GM12878 (cell line): Measurements from ENCODE around the gene UFD1. TPM values are rescaled to one million over a fixed set of nuclear protein-coding genes. Genes with fewer than 3 reads are reported as not detected.

Source experiments
- ATF7 ChIP-seq: fragments of 450-650 bp; IDR thresholded peaks from 2 replicates; pipeline ENCODE4 v1.6.1; 2016; ENCODE audit warnings: low read depth, mild to moderate bottlenecking
- CBX5 ChIP-seq: sonication (generic); IDR thresholded peaks from 2 replicates; pipeline ENCODE4 v1.6.1; 2016; ENCODE audit warnings: low read depth, moderate library complexity, mild to moderate bottlenecking, inconsistent platforms
- GABPA ChIP-seq: IDR thresholded peaks from 2 replicates; pipeline ENCODE4 v1.6.1; 2014; ENCODE audit warnings: antibody characterized with exemption, low read depth, mild to moderate bottlenecking, inconsistent platforms
- JUNB ChIP-seq: IDR thresholded peaks from 2 replicates; pipeline ENCODE4 v1.6.1; 2016; ENCODE audit warnings: antibody characterized with exemption, mild to moderate bottlenecking
- MXI1 ChIP-seq: fragments of 150-350 bp; IDR thresholded peaks from 2 replicates; pipeline ENCODE4 v1.6.1; 2011; ENCODE audit warnings: low read depth, mild to moderate bottlenecking, inconsistent platforms, low read length, improper control_type of control experiment
- NFIC ChIP-seq: IDR thresholded peaks from 2 replicates; pipeline ENCODE4 v1.6.1; 2012; ENCODE audit warnings: low read depth, mild to moderate bottlenecking, inconsistent platforms, low read length, moderate library complexity
- REST ChIP-seq: IDR thresholded peaks from 2 replicates; pipeline ENCODE4 v1.6.1; 2012; ENCODE audit warnings: mild to moderate bottlenecking, low read depth, low read length
- RUNX3 ChIP-seq: IDR thresholded peaks from 2 replicates; pipeline ENCODE4 v1.6.1; 2012; ENCODE audit warnings: low read length, inconsistent platforms
- SMC3 ChIP-seq: IDR thresholded peaks from 2 replicates; pipeline ENCODE4 v1.6.1; 2011; ENCODE audit warnings: low read length, improper control_type of control experiment, borderline replicate concordance
- TAF1 ChIP-seq: IDR thresholded peaks from 2 replicates; pipeline ENCODE4 v1.6.1; 2011; ENCODE audit warnings: mild to moderate bottlenecking, low read depth, low read length, borderline replicate concordance
- polyA plus RNA-seq, 11 experiments: library from polyadenylated mRNA; depleted of rRNA in 4 of 11; unstranded in 6 of 11; stranded (reverse) in 5 of 11; fragments of >200 nt; fragmentation: Nextera tagmentation in 4 of 11; fragmentation: Illumina TruSeq in 1 of 11; extraction: Ambion mirVana in 4 of 11; extraction: Trizol in 1 of 11; gene quantifications; 1 replicate in 1 of 11; 2 replicates in 10 of 11; pipeline versions ENCODE4 v1.2.1 to v1.2.3, GENCODE V29; 2011 to 2016; ENCODE audit warnings: inconsistent platforms in 2 of 11, missing spikeins in 2 of 11, low read depth in 1 of 11
- total RNA-seq, 4 experiments: library from RNA; depleted of rRNA in 3 of 4; stranded (reverse); fragments of >200 nt in 3 of 4; fragmentation: Illumina TruSeq in 1 of 4; extraction: Trizol in 1 of 4; gene quantifications; 2 replicates each; pipeline versions ENCODE4 v1.2.1 to v1.2.3, GENCODE V29; 2013 to 2021

UFD1 gene
- total and polyA plus RNA-seq, 10 of the 15 experiments (the other 5 are each of a cell fraction or from before 2014, with no cell fraction given) = 67.2 to 143 (median 117) TPM

DNA sequence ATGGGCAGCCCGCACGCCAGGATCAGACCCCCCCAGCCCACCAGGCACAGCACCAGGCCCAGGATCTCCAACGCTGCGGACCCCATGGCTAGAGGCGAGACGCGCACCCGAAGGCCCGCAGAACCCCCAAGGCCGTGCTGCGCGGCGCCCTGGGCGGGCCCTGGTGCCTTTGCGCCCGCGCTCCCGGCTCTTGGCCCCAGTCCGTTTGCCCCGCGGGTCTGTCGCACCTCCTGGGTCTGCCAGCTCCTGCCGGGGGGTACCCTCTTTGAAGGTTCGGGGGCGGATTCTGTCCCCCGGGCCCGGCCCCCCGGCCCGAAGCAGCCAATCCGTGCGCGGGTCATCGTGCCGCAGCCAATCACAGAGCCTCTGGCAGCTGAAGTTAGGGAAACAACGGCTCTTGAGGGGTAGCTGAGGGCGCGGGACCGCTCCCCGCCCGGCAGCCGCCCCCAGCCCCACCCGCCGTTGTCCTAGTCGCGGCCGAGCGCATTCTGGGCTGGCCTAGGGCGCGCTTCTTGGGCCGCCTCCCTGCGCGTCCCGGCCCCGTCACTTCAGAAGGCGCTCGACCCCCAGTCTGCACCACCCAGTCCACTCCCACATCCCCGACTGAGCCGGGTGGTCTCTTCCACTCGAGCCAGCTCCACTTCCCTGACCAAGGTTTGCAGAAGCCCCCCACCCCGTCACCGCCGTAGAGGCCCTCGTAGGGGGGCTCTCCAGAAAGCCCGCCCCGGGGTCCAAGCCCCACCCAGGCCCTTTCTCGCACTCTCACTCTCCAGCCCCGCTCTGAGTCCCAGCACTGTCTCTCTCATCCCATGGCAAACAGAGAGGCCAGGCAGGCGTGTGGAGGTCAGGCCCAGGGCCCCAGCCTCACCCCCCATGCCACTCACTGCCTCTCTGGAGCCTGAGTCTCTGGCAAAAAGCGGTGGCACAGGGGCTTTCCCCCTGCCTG is 45.5 kb upstream of the UFD1 start, which contains the start of gene CLDN5 (continued):
- TF ChIP-seq NFIC (no peak), SMC3 (no peak), JUNB (no peak), CBX5 (no peak), RUNX3 (no peak), REST (no peak), ATF7 (no peak), GABPA (no peak), TAF1 (no peak), MXI1 (no peak)
